Measurements from ENCODE around the gene DCAF8.

Gene DCAF8

GRCh38 chr1:160224606-160225005 is 37.7 kb downstream of the DCAF8 start:
- no peak for DNase-seq

DNA sequence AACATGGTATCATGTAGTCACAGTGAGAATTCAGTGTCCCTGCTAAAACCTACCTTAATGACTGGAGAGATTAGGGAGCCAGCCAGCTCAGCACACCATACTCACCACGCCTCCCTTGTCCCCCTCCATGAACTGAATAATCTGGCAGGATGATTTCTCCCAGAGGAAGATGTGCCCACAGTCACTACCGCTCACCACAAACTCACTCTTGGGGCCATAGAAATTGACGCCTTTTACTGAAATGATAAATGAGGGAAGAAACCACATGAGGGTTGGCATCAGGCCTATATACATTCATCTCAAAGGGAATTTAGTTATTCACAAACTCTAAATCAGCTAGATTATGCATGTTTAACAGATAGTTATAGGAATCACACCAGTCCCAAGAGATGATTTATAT is 39.8 kb downstream of the DCAF8 start:
- no peak for DNase-seq

DNA sequence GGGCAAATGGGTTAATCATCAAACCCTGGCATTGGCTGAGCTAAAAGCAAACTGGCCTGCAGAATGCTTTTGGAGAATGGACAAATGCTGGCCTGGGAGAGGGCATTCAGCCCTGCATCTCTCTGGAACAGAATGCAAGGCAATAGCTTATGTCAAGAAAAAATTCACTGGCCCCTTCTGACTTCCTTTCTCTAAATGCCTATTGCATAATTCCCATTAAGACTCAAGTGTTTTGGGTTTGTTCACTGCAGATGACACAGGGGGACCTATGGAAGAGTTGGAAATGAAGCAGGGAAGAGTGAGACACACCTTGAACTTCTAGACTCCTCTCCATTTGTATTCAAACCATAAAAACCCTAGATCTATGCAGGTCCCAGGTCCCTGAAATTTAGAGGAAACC is 41.3 kb downstream of the DCAF8 start:
- DNase-seq: no peak

DNA sequence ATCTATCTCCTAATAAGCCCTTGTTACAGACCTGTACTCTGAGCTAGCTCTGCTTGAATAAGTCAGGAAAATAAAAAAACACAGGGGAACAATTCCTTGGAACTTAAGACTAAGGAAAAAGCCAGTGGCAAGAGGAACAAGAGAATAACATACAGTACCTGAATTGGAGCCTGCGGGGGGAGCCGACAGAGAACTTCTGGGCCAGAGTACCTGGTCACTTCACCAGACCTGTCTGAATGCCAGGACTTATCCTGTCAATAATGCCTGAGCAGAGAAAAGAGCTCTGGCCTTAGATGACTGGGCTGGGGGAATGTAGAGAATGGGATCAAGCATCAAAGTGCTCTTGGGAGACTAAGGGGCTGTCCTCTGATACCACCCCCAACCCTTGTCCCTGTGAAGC is 42.0 kb downstream of the DCAF8 start:
- no peak for DNase-seq

DNA sequence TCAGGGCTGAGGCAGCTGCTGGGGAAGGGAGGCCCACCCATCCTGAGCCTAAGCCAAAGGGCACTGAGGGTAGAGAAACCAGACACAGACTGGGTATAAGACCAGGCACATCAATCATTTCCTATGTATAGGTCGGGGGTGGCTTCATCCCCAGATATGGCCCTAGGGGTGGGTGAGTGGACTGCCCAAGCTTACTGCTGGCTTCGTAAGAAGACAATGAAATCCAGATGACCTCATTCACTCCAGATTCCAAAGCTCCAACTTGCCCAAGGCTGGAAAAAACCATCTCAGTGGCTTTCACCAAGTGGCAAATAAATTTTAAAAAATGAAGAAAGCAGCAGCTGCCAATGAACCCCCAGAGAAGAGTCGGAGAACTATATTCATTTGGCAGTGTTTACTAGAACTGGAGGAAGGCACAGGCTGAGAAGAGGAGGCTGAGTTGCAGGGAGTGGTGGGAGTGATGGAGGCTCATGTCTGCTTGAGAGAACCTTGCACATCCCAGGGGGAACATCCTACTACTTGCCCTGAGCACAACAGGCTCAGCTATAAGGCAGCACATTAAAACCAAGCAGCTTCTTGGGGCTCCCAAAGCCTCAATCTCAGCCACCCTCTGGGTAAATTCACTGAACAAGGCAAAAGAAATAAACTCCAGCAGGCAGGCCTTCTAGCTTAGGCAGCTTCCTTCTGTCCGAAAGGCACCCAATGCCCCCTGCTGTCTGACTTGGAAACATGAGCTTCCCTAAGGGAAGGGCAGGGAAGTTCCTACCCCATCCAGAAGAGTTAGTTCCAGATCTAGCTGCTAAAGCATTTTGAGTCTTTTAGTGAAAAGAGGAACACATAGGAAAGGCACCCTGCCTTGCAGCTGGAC is 43.1 kb downstream of the DCAF8 start:
- DNase-seq: peak; percentile 57

DNA sequence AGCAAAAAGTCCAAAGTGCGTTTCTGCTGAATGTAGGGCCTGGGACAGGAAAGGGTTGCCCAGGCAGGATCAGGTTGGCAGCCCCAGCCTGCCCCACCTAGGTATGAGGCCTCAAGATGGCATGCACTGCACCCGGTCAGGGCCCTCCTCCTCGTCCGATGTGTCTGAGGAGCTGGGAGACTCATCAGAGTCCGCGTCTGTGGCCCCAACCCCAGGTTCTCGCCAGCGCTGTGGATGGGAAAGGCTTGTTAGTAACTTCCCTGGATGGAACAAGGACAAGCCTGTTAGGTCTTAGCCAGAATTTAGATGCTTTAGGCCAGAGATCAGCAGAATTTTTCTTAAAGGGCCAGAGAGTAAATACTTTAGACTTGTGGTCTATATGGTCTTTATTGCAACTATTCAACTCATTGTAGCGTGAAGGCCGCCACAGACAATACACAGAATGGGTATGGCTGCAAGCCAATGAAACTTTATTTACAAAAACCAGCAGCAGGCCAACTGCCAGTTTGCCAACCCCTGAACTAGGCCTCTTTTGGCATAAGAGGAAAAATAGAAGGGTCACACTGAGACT is 44.8 kb downstream of the DCAF8 start:
- DNase-seq: peak; percentile 51

DNA sequence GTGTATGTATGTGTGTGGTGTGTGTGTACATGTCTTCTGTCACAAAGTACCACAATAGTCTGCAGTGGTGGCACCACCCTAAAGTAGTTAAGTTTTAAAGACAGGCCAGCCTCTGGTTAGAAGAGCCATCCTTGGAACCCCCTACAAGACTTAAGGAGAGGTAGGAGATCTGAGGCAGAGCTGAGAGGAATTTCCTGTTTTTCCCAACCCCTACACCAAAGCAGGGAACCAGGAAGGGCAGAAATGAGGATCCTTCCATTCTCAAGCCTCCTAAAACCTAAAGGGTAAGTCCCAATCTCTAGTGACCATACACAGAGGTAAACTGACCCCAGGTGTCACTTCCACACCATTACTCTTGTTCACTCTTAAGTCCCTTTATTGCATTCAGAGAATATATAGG is 46.0 kb downstream of the DCAF8 start:
- DNase-seq: no peak

GRCh38 chr1:160214481-160215140 is 47.7 kb downstream of the DCAF8 start:
- no peak for DNase-seq

- no peak for DNase-seq
Measured at GRCh38 chr1:160211046-160211790, 51.1 kb downstream of the DCAF8 start.

GRCh38 chr1:160210561-160210960 is 51.8 kb downstream of the DCAF8 start:
- DNase-seq: no peak

- DNase-seq: no peak
Measured at GRCh38 chr1:160209321-160210046, 52.9 kb downstream of the DCAF8 start.

GRCh38 chr1:160208557-160209320 is 53.6 kb downstream of the DCAF8 start:
- no peak for DNase-seq

DNA sequence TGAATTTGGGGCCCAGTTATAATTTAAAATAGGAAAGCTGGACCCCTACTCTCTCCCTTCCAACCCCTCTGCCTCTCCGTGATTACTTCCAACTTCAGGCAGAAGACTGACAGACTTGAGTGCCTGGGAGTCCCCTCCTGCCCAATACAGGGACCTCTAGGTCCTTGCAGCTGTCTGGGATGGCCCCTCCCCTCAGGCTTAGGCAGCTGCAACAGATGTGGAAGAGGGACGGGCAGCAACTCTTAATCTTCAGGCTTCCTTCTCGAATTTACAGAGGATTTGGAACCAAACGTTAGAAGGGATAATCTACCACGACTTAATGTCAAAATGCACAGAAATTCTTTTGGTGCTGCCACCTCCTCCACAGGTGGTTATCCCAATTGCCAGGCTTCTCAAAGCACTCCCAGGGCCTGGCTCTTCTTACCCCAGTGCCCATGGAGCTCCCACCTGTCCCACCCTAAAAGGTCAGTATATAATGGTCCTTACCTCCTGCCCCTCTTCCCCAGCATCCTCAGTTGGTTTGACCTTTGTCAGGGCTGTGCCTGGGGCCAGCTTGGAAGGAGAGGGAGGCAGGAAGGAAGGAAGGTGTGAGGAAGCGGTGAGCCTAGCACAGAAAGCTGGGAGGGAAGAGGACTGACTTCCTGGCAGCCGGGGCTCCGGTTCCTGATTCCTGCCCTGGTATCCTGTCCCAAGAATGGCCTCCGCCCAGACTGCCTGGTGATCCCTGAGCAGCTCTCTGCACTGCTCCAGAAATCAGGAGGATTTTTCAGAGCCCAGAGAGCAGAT is 54.4 kb downstream of the DCAF8 start:
- peak; percentile 55 for DNase-seq

- no peak for DNase-seq
Measured at GRCh38 chr1:160207118-160207650, 55.2 kb downstream of the DCAF8 start.

- no peak for DNase-seq
Measured at GRCh38 chr1:160206421-160207117, 55.8 kb downstream of the DCAF8 start.

GRCh38 chr1:160206036-160206389 is 56.3 kb downstream of the DCAF8 start:
- DNase-seq: peak; percentile 65

DNA sequence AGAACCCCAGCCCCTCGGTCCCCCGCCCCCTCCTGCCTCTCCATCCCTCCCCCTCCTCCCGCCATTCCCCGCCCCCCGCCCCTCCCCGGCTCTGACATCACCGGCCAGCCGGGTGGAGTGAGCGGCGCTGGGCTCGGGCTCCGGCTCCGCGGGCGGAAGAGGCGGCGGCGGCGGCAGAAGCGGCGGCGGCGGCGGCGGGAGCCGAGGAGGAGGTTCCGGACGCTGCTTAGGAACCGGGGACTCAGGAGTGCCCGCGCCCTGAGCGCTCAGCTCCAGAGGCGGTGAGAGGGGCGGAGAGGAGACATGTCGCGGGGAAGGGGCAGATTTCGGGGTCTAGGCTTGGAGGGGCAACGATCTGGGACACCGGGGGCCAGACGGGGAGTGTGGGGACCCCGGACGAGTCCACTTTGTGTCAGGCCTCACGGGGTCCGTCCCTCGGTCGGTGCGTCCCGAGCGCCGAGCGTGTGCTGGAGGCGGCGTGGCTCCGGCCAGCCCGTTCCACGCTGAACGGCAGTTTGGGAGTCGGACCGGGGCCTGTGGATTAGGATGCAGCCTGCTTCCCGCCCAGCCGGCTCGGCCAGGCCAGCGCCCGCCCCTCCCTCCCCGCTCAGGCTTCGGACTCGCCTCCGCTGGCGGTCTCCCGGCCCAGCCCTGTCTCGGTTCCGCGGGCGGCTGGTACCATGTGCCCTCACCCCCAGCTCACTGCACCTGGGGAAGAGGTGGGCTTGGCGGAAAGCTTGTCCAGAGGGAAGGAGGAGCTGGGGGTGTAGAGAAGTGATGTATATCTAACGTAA is 56.9 kb downstream of the DCAF8 start, which contains the start of gene PEA15:
PEA15 (plus strand) TSS at position 143 of the 794 bp plus-strand sequence. CDS start 6,161 bp downstream, outside the sequence.
- DNase-seq: peak; percentile 90

DNA sequence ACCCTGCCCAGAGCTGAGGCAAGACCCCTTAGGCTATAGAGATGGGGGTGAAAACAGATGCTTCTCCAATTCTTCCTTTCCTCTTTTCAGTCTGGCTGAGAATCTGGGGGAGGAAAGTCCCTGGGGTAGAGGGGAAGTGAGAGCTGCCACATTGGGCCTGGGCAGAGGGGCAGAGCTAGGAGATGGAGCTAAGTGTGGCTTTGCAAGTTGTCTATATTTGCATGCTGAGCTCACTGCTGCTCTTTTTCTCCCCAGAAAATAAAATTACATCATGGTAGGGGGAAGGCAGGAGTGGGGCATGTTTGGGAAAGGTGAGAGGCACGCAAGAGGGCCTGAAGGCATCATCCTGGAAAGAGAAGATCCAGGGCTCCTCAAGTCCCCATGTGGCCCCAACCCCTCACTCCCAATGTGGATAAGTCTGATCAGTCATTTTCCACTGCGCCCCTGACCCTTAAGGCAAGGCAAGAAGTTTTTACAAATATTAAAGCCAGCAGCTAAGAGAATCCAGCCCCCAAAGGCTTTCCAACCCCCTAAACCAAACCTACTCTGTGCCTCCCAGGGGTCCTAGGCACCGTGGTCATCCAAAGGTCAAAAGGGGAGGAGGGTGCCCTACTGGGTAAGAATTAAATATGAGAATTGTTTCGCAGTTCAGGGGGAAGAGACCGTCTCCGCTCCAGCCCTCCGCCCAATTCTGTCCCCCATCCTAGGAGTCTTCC is 57.7 kb downstream of the DCAF8 start:
- DNase-seq: no peak
